Fibroblast of skin of scalp (primary cell): Measurements from ENCODE around the gene POU5F1.
"Not testable (repeated sequence)": the region's sequence is repeated elsewhere in the genome, so short reads cannot be mapped to it uniquely, and the experiment has no call there.

ENCODE experiments used
- DNase-seq: peaks from one replicate; pipeline ENCODE4 v3.0.0-alpha.2; 2013

The POU5F1 gene

DNA sequence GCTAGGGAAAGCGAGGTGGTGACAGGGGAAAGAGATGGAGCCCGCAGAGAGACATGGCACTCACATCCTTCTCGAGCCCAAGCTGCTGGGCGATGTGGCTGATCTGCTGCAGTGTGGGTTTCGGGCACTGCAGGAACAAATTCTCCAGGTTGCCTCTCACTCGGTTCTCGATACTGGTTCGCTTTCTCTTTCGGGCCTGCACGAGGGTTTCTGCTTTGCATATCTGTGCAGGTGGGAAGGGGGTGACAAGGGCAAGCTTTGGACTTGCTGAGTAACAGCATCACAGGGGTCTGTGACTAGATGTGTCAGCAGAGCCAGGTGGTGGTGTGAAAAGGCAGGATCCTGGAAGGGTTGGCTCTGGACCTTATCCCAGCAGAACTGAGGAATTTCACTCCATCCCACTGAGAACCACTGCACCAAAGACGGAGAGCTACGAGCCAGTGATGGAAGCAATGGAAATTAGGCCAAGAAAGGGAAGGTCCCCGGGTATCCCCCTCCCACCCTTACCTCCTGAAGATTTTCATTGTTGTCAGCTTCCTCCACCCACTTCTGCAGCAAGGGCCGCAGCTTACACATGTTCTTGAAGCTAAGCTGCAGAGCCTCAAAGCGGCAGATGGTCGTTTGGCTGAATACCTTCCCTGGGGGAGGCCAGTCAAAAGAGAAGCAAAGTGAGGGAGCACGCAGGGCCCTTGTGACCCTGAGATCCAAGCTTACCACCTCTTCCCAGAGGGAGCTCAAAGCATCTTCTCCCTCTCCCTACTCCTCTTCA, 5.2 kb downstream of the POU5F1 start:
- not testable (repeated sequence) for DNase-seq

DNA sequence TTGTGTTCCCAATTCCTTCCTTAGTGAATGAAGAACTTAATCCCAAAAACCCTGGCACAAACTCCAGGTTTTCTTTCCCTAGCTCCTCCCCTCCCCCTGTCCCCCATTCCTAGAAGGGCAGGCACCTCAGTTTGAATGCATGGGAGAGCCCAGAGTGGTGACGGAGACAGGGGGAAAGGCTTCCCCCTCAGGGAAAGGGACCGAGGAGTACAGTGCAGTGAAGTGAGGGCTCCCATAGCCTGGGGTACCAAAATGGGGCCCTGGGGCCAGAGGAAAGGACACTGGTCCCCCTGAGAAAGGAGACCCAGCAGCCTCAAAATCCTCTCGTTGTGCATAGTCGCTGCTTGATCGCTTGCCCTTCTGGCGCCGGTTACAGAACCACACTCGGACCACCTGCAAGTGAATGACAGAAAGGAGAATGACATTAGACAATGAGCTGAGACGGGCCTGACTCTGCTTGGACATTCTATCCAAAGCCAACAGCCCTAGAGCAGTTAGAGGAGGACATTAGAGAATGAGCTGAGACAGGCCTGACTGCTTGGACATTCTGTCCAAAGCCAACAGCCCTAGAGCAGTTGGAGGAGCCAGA, 5.9 kb downstream of the POU5F1 start:
- not testable (repeated sequence) for DNase-seq

- DNase-seq = no peak
Measured at GRCh38 chr6:31163922-31164321, 6.6 kb downstream of the POU5F1 start.

GRCh38 chr6:31162463-31163165, 7.9 kb downstream of the POU5F1 start:
- no peak for DNase-seq

- DNase-seq = no peak
Measured at GRCh38 chr6:31161216-31162126, 9.0 kb downstream of the POU5F1 start.

GRCh38 chr6:31158863-31159855, 11.3 kb downstream of the POU5F1 start:
- DNase-seq = no peak

DNA sequence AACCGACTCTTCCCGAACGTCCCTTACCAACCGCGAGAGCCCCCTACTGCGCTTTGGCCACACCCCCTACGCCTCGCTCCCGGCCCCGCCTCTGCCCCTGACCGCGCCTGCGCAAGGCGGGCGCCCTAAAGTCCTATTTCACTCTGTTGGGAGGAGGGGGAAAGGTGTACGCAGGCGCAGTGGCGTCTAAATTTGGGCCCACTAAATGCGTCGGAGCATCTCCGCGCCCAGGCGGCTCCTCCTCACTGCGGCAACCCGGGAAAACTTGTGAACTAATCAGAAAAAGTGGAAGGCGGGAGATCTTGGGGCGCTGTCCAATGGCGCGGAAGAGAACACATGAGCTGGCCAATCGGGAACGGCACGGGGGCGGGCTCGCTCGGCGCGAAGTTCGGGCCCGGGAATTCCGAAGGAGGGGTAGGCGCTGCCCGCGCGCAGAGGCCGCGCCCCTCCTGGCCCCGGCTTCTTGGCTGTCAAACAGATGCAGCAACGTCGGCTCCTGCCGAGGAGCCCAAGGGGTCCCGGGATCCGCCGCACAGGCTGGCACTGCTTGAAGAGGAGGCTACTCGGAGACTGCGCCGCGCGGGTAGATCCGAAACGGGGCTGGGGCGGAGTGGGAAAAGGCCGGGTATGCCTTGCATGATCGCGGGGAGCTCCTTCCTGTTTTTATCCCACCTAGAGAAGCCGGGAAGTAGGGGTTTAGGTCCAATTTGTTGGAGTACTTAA, 12.2 kb downstream of the POU5F1 start, which contains the start of gene TCF19:
Gene TCF19, plus strand, starts transcription at position 450 of the 723 bp plus-strand sequence. CDS start 881 bp downstream, outside the sequence.
- DNase-seq = peak; percentile 99

GRCh38 chr6:31157513-31158139, 12.9 kb downstream of the POU5F1 start, which contains the start of gene CCHCR1:
Gene CCHCR1, minus strand, starts transcription at chr6:31157802. Its CDS starts 202 bp downstream, at chr6:31157600.
- no peak for DNase-seq

GRCh38 chr6:31156641-31157040, 13.8 kb downstream of the POU5F1 start:
- DNase-seq = no peak

GRCh38 chr6:31154436-31154835, 16.0 kb downstream of the POU5F1 start:
- DNase-seq = no peak

- no peak for DNase-seq
Measured at GRCh38 chr6:31152781-31153180, 17.7 kb downstream of the POU5F1 start.

- DNase-seq = no peak
Measured at GRCh38 chr6:31149827-31150447, 20.5 kb downstream of the POU5F1 start.

DNA sequence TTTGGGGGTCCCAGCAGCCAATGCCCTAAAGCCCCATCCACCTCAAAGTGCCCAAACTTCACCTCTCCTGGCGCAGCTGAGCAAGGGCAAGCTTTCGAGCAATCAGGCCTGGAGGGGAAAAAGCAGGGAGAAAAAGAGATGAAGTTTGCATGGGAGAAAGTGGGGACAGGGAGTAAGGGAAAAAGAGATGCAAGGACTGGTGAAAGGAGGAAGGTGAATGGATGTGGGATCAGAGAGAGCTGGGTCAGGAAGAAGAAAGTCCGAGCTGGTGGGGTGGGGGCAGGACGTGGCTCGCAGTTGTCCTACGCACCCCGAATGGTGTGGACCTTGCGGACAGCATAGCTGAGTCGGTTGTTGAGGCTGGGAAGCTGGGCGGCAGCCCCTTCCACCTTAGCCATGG, 25.1 kb downstream of the POU5F1 start:
- no peak for DNase-seq

GRCh38 chr6:31144970-31145340, 25.5 kb downstream of the POU5F1 start:
- DNase-seq = no peak

DNA sequence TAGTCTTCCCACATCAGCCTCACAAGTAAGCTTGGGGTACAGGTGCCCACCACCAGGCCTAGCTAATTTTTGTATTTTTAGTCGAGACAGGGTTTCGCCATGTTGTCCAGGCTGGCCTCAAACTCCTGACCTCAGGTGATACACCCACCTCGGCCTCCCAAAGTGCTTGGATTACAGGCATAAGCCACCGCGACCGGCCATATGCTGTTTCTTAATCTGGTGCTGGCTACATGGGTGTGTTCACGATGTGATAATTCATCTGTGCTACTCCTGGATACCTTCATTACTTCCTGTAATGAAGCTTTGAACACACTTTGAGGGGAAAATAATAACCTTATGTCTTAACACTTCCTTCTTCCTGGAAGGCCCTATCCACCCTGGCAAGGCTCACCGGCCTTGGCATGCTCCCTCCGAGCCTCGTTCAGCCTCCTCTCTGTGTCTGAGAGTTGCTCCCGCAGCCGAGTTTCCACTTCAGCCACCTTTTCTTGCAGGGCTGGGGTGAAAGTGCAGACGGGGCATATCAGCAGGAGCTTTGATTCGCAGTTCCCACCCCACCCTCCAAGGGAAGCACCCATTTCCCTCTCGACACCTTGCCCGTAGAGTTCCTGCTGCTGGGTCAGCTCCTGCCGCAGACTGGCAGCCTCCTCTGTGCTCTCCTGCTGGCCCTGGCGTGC, 26.0 kb downstream of the POU5F1 start:
- no peak for DNase-seq

DNA sequence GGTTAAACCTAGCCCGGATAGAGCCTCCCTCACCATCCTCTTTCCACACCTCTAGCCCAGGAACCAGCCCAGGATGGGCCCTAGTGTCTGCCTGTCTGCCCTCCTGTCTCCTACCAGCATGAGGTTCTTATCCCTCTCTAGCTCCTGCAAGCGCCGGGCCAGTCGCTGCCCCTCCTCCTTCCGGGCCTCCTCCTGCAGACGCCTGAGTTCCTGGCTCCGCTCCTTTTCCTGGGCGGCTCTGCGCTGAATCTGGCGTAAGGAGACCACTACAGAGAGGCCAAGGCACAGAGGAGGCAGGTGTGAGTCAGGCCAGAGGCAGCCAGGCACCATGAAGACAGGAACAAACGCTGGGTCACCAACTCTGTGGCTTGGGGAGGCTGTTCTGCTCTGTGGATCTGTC, 27.3 kb downstream of the POU5F1 start:
- DNase-seq = peak; percentile 70

GRCh38 chr6:31142361-31142761, 28.1 kb downstream of the POU5F1 start:
- no peak for DNase-seq

- no peak for DNase-seq
Measured at GRCh38 chr6:31140643-31141042, 29.8 kb downstream of the POU5F1 start.

DNA sequence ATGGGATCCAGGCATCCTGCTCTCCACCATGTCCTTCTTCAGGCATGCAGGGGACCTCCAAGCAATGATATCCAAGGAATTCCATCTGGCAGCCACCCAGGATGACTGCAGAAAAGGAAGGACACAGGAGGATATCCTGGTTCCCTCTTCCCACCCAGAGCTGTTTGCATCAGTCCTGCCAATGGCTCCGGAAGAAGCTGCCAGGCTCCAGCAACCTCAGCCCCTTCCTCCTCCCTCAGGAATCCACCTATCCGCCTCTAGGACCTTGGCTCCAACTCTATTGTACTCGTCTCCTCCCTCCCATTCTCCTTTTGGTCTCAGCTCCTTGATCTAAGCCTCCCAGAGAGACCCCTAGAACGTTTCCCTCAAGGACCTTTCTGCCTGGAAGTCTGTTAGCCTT, 30.9 kb downstream of the POU5F1 start:
- DNase-seq = peak; percentile 93
